ENCODE data around the gene WNT3A.

WNT3A gene

GRCh38 chr1:228009116-228009827, 2.5 kb downstream of the WNT3A start:
- peaks cover 96% of the 10 kb centered on the region for H3K27me3 ChIP-seq (ENCODE audit: control insufficient read depth, insufficient read depth, low read length)
- no peaks in the 10 kb centered on the region for H3K9me3 ChIP-seq (ENCODE audit: control insufficient read depth, low read depth, low read length)
- H3K9ac ChIP-seq (ENCODE audit: low read length): no peak overlapping the region
- peaks cover 10% of the 10 kb centered on the region for H3K4me1 ChIP-seq (ENCODE audit: control insufficient read depth, low read depth, low read length)
- H3K36me3 ChIP-seq (ENCODE audit: control insufficient read depth, low read depth, low read length): no peaks in the 10 kb centered on the region
- no peak overlapping the region for H3K27ac ChIP-seq (ENCODE audit: low read length)
- H3K4me3 ChIP-seq (ENCODE audit: low read length): no peak overlapping the region

- no peak overlapping the region for H3K27ac ChIP-seq (ENCODE audit: low read length)
- H3K9me3 ChIP-seq (ENCODE audit: control insufficient read depth, low read depth, low read length): no peaks in the 10 kb centered on the region
- H3K27me3 ChIP-seq (ENCODE audit: control insufficient read depth, insufficient read depth, low read length): peaks cover 88% of the 10 kb centered on the region
- no peak overlapping the region for H3K4me3 ChIP-seq (ENCODE audit: low read length)
- peaks cover 4% of the 10 kb centered on the region for H3K4me1 ChIP-seq (ENCODE audit: control insufficient read depth, low read depth, low read length)
- no peaks in the 10 kb centered on the region for H3K36me3 ChIP-seq (ENCODE audit: control insufficient read depth, low read depth, low read length)
- no peak overlapping the region for H3K9ac ChIP-seq (ENCODE audit: low read length)
Measured at GRCh38 chr1:228009828-228010775, 3.3 kb downstream of the WNT3A start.

- Histone ChIP-seq H3K9me3 (ENCODE audit: control insufficient read depth, low read depth, low read length) (no peaks in the 10 kb centered on the region), H3K4me3 (ENCODE audit: low read length) (no peak overlapping the region), H3K9ac (ENCODE audit: low read length) (no peak overlapping the region), H3K36me3 (ENCODE audit: control insufficient read depth, low read depth, low read length) (no peaks in the 10 kb centered on the region), H3K27ac (ENCODE audit: low read length) (no peak overlapping the region), H3K4me1 (ENCODE audit: control insufficient read depth, low read depth, low read length) (peaks cover 4% of the 10 kb centered on the region), H3K27me3 (ENCODE audit: control insufficient read depth, insufficient read depth, low read length) (peaks cover 80% of the 10 kb centered on the region)
Measured at GRCh38 chr1:228010921-228011320, 4.1 kb downstream of the WNT3A start.

- no peak overlapping the region for H3K9ac ChIP-seq (ENCODE audit: low read length)
- H3K4me1 ChIP-seq (ENCODE audit: control insufficient read depth, low read depth, low read length): peaks cover 4% of the 10 kb centered on the region
- H3K4me3 ChIP-seq (ENCODE audit: low read length): no peak overlapping the region
- no peaks in the 10 kb centered on the region for H3K36me3 ChIP-seq (ENCODE audit: control insufficient read depth, low read depth, low read length)
- peaks cover 72% of the 10 kb centered on the region for H3K27me3 ChIP-seq (ENCODE audit: control insufficient read depth, insufficient read depth, low read length)
- no peaks in the 10 kb centered on the region for H3K9me3 ChIP-seq (ENCODE audit: control insufficient read depth, low read depth, low read length)
- H3K27ac ChIP-seq (ENCODE audit: low read length): no peak overlapping the region
Measured at GRCh38 chr1:228011721-228012311, 5.0 kb downstream of the WNT3A start.

- no peak overlapping the region for H3K9ac ChIP-seq (ENCODE audit: low read length)
- no peaks in the 10 kb centered on the region for H3K36me3 ChIP-seq (ENCODE audit: control insufficient read depth, low read depth, low read length)
- H3K27me3 ChIP-seq (ENCODE audit: control insufficient read depth, insufficient read depth, low read length): peaks cover 65% of the 10 kb centered on the region
- peaks cover 4% of the 10 kb centered on the region for H3K4me1 ChIP-seq (ENCODE audit: control insufficient read depth, low read depth, low read length)
- H3K9me3 ChIP-seq (ENCODE audit: control insufficient read depth, low read depth, low read length): no peaks in the 10 kb centered on the region
- no peak overlapping the region for H3K4me3 ChIP-seq (ENCODE audit: low read length)
- no peak overlapping the region for H3K27ac ChIP-seq (ENCODE audit: low read length)
Measured at GRCh38 chr1:228012555-228012954, 5.8 kb downstream of the WNT3A start.

- H3K27ac ChIP-seq (ENCODE audit: low read length): no peak overlapping the region
- no peaks in the 10 kb centered on the region for H3K36me3 ChIP-seq (ENCODE audit: control insufficient read depth, low read depth, low read length)
Measured at GRCh38 chr1:228013131-228013934, 6.5 kb downstream of the WNT3A start.

GRCh38 chr1:228013935-228014930, 7.4 kb downstream of the WNT3A start:
- Histone ChIP-seq H3K9ac (ENCODE audit: low read length) (no peak overlapping the region), H3K27me3 (ENCODE audit: control insufficient read depth, insufficient read depth, low read length) (peaks cover 48% of the 10 kb centered on the region), H3K9me3 (ENCODE audit: control insufficient read depth, low read depth, low read length) (no peaks in the 10 kb centered on the region), H3K27ac (ENCODE audit: low read length) (no peak overlapping the region), H3K4me3 (ENCODE audit: low read length) (no peak overlapping the region), H3K36me3 (ENCODE audit: control insufficient read depth, low read depth, low read length) (no peaks in the 10 kb centered on the region), H3K4me1 (ENCODE audit: control insufficient read depth, low read depth, low read length) (no peaks in the 10 kb centered on the region)

More at GRCh38 chr1:228013131-228013934, 6.5 kb downstream of the WNT3A start:
- H3K9ac ChIP-seq (ENCODE audit: low read length): no peak overlapping the region
- H3K27me3 ChIP-seq (ENCODE audit: control insufficient read depth, insufficient read depth, low read length): peaks cover 57% of the 10 kb centered on the region
- no peaks in the 10 kb centered on the region for H3K4me1 ChIP-seq (ENCODE audit: control insufficient read depth, low read depth, low read length)
- no peaks in the 10 kb centered on the region for H3K9me3 ChIP-seq (ENCODE audit: control insufficient read depth, low read depth, low read length)
- no peak overlapping the region for H3K4me3 ChIP-seq (ENCODE audit: low read length)

- H3K27ac ChIP-seq (ENCODE audit: low read length): no peak overlapping the region
- no peak overlapping the region for H3K4me3 ChIP-seq (ENCODE audit: low read length)
- no peaks in the 10 kb centered on the region for H3K36me3 ChIP-seq (ENCODE audit: control insufficient read depth, low read depth, low read length)
- H3K4me1 ChIP-seq (ENCODE audit: control insufficient read depth, low read depth, low read length): no peaks in the 10 kb centered on the region
- H3K9me3 ChIP-seq (ENCODE audit: control insufficient read depth, low read depth, low read length): no peaks in the 10 kb centered on the region
- H3K27me3 ChIP-seq (ENCODE audit: control insufficient read depth, insufficient read depth, low read length): peaks cover 35% of the 10 kb centered on the region
- H3K9ac ChIP-seq (ENCODE audit: low read length): no peak overlapping the region
Measured at GRCh38 chr1:228015276-228016180, 8.7 kb downstream of the WNT3A start.

- H3K27me3 ChIP-seq (ENCODE audit: control insufficient read depth, insufficient read depth, low read length): peaks cover 29% of the 10 kb centered on the region
- H3K4me1 ChIP-seq (ENCODE audit: control insufficient read depth, low read depth, low read length): no peaks in the 10 kb centered on the region
- H3K27ac ChIP-seq (ENCODE audit: low read length): no peak overlapping the region
- no peaks in the 10 kb centered on the region for H3K9me3 ChIP-seq (ENCODE audit: control insufficient read depth, low read depth, low read length)
- no peaks in the 10 kb centered on the region for H3K36me3 ChIP-seq (ENCODE audit: control insufficient read depth, low read depth, low read length)
- H3K9ac ChIP-seq (ENCODE audit: low read length): no peak overlapping the region
- no peak overlapping the region for H3K4me3 ChIP-seq (ENCODE audit: low read length)
Measured at GRCh38 chr1:228016181-228016510, 9.3 kb downstream of the WNT3A start.

Data from iPS-18a (cell line).